Dorsolateral prefrontal cortex (tissue), 118 donors: Measurements from ENCODE around the gene PRAMEF5. TPM values are rescaled to one million over a fixed set of nuclear protein-coding genes. Genes with fewer than 3 reads are reported as not detected.

Source experiments
- total RNA-seq, 120 experiments: library from RNA; stranded (reverse); gene quantifications; one replicate each; pipeline versions ENCODE4 v1.2.3 to v1.2.4, GENCODE V29; 2022

Gene PRAMEF5
- total RNA-seq, 120 experiments from 2014 or later = not detected

Other genes with a start within 250 kb of the PRAMEF5 start
- gene PRAMEF27, start 197.6 kb upstream of the PRAMEF5 start, total RNA-seq = not detected
- not detected for gene HNRNPCL3, start 193.4 kb upstream of the PRAMEF5 start, total RNA-seq
- gene PRAMEF25, start 183.4 kb upstream of the PRAMEF5 start, total RNA-seq = not detected
- gene HNRNPCL2, start 137.3 kb upstream of the PRAMEF5 start, total RNA-seq = not detected
- not detected for gene PRAMEF26, start 98.2 kb upstream of the PRAMEF5 start, total RNA-seq
- gene HNRNPCL4, start 88.6 kb upstream of the PRAMEF5 start, total RNA-seq = not detected
- not detected for gene PRAMEF9, start 82.3 kb upstream of the PRAMEF5 start, total RNA-seq
- gene PRAMEF13, start 52.8 kb upstream of the PRAMEF5 start, total RNA-seq = not detected
- not detected for gene PRAMEF18, start 28.0 kb upstream of the PRAMEF5 start, total RNA-seq
- not detected for gene PRAMEF8, start 30.9 kb downstream of the PRAMEF5 start, total RNA-seq
- gene PRAMEF33, start 49.3 kb downstream of the PRAMEF5 start, total RNA-seq = not detected
- gene PRAMEF15, start 61.4 kb downstream of the PRAMEF5 start, total RNA-seq = not detected
- gene PRAMEF14, start 92.9 kb downstream of the PRAMEF5 start, total RNA-seq = not detected
- not detected for gene PRAMEF19, start 117.7 kb downstream of the PRAMEF5 start, total RNA-seq
- gene PRAMEF17, start 135.4 kb downstream of the PRAMEF5 start, total RNA-seq = not detected
- gene PRAMEF20, start 156.3 kb downstream of the PRAMEF5 start, total RNA-seq = not detected